CD4-positive, alpha-beta T cell treated with Interleukin-15 for 4 hours (primary cell): ENCODE measurements around the gene BMAL1.

ENCODE experiments used
- DNase-seq: peaks from one replicate; pipeline ENCODE4 v3.0.0-alpha.2; 2020; ENCODE audit warnings: low spot score

BMAL1 gene

DNA sequence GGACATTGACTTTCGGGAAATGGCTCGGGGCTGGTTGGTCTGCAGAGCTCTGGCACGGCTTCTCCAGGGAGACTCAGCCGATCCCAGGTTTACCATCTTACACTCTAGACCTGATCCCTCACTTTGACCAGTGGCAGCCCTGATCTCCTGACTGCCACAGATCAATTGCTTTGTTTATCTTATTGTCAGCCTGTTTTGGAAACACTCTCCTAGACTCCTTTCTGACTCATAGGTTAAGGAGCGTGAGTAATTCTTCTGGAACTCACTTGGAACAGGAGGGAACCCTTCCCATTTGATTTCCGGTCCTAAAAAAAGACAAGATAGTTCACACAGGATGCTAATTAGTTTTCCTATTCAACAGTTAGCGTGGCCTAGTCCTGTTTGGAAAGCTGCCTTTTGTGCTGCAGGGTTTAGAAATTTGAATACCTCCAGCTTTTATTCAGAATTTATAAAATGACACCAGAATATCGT lies 16.0 kb upstream of the BMAL1 start:
- DNase-seq, result no peak

DNA sequence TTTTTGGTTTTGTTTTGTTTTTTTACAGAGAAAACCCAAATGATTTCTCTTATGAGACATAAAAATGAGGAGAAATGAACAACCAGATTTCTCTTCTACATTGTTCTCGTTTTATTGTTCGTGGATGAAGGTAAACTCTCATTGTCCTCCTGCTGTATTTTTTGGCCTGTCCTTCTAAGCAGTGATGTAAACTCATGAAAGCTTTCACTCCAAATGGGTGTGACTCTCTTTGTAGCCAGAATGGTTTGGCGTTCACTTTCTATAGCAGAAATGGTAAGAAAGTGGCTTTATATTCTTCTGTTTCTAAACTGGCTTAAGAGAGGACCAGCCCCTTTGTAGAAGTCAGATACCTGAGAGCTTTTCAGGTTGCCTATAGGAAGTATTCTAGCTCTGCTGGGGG lies 15.5 kb upstream of the BMAL1 start:
- DNase-seq, result no peak

DNA sequence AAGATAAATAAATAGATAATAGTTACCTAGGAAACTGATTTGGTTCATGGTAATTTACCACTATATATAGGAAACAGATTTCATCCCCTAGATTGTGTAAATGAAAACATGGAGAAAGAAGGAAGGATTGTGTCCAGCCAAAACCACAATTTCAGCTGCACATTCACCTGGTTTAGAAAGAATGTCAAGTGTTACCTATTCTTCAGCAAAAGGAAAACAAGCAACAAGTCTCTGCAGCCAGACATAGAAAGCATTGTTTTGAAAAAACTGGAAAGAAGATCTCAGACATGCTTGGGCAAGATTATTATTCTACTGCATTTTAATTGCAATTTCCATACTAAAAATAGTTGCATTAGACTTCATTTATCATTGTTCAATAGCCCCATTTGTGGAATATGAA lies 8.8 kb upstream of the BMAL1 start:
- DNase-seq, result no peak

DNA sequence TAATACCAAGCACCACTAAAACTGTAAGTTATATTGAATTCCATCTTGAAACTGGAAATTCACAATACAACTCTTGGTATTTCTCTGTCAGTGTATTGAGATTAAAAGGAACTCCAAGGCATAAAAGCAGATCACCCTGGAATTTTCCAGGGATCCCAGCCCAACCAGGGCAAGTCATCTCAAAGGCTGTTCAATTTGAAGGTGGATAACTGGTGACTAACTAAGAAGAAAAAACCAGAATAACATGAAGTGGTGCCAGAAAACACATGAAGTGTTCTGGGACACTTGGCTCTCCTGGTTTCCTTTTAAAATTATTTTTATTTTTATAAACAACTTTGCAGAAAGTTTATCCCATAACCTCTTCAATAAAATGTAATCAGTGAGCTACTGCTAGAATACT lies 7.8 kb upstream of the BMAL1 start:
- DNase-seq, result no peak

DNA sequence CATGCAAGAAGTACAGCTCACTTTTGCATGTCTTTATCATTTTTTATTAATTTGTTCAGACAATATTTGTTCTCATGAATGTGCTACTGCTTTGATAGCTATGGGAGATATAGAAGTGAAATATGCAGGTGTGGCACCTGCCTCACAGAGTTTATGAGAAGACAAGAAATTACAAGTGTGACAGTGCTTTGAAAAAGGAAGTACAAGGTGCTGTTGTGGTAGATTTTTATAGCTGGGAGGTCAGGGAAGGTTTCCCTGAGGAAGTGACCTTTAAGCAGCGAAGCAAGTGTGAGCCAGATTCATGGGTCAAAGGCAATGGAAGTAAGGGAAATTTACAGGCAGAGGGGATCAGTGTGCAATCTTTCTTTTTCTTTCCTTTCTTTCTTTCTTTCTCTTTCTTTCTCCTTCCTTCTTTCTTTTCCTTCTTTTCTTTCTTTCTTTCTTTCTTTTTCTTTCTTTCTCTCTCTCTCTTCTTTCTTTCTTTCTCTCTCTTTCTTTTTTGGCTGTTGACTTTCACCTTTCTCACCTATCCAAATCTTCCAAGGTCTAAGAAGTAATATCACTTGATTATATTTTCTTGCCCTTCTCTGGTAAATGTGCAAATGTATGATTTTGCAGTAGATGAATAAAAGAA lies 6.4 kb upstream of the BMAL1 start:
- no peak for DNase-seq

DNA sequence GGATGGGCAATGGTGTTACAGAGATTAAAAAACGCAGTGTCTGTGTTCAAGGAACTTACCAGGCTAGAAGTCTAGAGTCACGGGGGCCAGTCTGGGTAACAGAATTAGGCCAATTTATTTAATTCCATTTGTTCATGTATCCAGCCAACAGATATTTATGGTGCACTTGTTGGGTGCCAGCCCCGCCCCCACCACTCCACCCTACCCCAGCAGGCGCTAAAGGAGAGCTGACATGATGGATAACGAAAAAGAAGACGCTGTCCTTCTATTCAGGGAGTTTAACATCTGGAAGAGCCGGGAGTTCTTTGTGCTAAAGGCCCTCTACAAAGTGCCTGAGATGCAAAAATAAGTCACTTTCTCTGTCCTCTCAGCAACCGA lies 1.1 kb upstream of the BMAL1 start:
- DNase-seq, result no peak

DNA sequence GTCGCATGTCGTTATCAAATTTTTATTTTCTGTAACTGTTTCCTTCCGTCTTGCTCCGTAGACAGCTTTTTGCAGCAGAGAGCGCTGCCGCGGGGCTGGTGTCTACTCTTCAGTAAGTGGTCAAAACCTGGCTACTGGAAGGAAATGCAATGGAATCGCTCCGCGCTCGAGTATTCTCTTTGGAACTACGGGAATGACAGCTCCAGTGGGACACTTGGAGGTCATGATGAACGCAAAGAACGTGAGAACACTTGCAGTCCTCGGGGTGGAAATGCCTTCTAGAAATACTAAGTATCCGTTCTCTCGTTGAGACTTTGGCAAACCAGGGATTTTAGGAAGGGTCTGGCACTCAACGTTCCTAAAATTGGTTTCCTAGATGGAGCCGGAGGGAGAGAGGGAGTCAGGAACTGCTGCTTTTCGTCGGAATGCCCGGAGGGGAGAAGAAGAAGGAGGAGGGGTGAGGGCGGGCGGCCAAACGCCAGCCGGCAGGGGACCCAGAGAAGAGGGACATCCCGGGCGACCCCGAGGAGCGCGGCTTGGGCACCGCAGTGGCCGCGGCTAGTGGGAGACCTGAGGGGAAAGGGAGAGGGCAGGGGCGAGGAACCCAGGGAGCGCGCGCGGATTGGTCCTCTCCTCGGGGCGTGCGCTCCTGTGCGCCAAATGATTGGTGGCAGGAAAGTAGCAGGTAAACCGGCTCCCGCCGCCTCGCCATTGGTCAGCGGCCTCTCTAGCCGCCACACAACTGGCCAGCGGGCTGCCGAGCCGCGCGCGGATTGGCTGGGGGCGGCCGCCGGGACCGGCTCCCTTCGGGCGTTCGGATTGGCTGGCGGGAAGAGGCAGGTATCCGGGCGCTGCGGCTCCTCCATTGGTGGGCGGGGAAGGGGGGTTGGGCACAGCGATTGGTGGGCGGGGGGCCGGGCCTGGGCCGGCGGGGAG lies 490 bp upstream of the BMAL1 start:
- peak; percentile 98 for DNase-seq

DNA sequence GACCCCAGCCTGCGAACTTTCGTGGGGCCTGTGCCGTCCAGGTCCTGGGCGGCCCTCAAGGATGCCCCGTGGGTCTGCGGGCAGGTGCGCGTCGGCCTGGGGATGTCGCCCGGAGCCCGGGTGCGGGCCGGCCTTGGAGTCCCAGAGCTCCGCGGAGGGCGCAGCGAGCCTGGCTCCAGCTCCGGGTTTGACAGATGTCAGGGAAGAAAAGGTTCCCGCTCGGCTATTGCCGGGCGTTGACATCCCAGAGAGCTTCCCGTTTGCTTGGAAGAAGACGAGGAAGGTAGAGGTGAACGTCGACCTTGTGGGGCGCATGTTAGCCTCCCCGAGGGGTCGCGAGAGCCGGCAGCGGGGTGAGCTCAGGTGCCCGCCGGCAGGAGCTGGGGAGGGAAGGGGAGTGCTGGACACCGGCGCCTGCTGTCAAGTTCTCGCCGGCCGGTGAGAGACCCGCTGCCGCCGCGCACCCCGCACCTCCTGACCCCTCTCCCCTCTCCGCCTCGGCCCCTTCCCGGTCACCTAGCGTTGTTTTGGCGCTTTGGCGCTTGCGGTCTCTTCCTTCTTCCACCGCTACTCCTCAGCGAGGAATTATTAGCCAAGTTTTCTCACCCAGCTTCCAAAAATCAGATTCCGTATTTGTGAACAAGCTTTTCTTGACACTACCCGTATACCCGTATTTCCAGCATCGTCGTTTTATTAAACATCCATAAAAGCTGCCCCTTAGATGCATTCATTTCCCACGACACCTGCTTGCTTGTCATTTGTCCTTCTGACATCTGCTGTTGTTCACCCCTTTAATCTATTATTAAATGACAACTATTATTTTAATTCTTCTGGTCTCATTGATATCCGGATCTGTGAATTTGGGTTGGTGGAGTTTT lies 1.3 kb downstream of the BMAL1 start:
- no peak for DNase-seq

DNA sequence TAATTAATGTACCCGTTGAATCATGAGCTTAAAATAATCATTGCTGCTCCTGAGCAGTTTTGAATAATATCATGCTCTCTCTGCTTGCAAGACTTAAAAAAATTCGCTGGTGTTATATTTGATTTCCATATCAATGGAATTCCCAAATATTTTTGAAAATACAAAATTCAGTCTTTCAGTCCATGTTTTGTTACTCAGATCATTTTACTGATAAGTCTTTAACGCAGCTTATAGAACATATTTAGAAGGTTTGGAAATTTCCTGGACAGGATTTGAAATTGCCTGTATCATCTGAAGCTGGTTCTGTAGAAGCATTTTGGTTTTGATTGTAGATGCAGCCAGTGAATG lies 1.9 kb downstream of the BMAL1 start:
- no peak for DNase-seq

DNA sequence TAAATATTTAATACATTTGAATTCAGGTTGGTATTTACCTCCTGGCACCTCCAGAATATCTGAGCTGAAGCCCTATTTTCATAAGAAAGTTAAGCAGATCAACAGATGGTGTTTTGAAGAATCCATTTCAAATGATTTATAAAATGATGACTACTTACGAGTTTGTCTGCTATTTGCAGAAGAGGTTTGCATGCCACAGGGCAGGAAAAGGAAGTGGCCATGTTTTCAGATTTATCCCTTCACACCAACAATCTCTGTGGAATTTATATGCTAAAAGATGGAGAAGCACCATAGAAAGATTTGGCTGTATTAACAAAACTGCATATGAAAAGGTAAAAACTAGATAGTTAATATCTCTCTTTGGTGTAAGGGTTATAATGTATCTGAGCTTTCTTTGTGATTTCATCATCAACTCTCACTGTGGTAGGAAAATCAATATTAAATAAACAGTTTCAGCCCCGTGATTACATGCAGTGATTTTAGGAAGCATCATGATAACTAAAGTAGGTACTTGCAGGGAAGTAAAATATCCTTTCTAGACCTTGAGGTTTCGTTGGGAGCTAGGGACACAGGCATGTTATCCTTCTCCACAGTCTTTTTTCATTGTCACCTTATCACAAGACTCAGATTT lies 2.6 kb downstream of the BMAL1 start:
- peak; percentile 13 for DNase-seq

DNA sequence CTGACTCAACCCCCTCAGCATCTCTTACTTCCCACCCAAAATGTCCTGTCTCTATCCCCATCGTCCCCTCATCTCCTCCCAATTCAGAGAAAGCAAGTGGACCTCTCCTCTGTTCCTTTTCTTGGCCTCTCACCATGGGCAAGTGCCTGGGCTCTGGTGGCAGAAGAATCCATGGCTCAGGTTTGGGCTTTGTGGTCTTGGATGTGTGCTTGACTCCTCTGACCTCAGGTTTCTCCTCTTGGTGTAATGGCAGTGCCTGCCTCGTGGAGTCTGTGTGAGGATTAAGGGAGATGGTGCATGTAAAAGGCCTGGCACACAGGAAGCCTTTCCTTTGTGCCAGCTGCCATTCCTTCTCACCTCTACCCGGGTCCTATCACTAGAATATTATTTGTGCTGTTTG lies 3.2 kb downstream of the BMAL1 start:
- no peak for DNase-seq

DNA sequence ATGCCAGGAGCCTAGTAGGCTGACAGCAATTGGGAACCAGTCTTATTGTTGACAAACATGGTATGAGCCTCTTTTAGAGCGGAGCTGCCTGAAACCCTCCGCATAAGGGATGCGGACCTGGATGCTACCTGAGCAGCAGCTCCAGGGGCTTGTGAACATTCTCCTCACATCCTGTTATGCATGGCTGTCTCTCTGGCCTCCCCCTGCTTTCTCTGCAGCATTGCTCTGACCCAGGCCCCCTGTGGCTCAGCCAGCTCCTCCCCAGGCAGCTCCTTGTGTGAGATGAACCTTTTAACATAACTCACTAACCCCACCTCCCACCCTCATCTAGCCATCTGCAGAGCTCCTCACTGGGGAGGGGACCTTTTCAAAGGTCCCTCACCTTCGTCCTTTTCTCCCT lies 6.0 kb downstream of the BMAL1 start:
- no peak for DNase-seq

DNA sequence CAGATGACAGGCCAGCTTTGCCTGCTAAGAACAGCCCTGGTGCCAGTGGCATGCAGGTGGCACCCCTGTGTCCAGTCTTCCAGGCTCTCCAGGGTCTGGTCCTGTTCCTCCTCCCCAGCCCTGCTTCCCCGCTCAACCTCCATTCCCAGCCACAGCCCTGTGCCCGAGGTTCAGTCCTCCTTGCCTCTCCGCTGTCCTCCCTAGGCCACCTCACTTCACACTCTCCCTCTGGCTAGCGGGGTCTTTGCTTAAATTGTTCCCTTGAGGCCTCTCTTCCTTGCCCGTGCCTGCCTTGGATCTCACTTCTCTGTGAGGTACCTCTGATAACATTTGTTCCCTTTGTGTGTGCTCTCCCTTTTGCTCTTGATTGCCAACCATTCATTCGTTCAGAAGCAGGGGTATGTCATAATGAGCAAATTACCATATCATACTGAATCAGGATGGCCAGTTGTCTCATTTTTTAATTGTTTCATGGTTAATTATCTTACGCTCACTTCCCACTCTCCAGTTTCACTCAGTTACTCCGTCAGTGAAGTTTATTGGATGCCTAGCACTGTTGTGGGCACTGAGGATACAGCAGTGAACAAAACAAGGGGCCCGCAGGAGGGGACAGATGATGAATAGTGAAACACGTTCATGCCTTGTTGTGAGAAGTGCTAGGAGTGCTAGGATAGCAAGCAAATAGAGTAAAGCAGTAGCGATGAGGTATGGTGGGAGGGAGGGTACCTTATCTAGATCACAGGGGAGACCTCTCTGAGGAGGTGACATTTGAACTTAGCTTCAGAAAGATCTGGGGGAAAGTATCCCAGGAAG lies 7.4 kb downstream of the BMAL1 start:
- DNase-seq, result no peak

DNA sequence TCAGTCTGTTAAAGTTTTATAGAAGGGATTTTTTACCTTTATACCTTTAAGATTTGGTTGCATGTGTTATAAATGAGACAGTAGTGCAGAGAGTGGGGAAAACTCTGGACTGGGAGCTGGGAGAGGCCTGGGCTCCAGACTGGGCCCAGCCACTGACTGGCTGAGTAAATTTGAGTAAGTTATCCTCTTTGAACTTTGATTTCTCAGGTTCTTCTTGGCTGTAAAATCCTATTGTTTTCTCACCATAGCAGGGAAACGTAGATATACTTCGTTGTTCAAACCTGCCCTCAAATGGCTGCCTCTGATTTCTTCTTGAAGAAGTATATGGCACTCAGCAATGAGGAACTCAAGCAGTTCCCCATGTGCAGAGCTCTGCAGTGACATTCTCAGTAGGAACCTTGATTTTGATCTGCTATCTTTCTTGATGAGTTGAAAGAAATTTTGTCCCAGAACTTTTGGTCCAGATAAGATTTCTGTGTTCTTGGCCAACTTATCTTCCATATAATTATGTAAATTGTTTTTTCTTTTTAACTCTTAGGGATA lies 8.8 kb downstream of the BMAL1 start:
- DNase-seq, result no peak

DNA sequence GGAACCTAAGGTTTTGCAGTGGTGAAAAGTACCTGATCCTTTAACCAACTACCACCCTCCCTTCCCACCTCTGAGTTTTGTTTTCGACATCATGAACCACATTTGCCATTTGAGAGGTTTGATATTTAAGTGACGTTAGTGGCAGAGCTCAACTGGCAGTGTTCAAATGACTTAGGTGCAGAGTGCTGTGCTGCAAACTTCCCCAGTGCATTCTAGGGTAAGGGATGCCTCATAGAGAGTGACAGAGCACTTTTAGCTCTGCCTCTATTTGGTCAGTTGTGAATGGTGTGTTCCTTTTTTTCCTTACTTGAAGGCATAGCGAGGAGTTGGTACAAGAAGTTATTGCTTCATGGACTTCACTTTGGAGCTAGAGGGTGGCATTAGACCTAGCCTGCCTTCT lies 9.4 kb downstream of the BMAL1 start:
- peak; percentile 24 for DNase-seq

DNA sequence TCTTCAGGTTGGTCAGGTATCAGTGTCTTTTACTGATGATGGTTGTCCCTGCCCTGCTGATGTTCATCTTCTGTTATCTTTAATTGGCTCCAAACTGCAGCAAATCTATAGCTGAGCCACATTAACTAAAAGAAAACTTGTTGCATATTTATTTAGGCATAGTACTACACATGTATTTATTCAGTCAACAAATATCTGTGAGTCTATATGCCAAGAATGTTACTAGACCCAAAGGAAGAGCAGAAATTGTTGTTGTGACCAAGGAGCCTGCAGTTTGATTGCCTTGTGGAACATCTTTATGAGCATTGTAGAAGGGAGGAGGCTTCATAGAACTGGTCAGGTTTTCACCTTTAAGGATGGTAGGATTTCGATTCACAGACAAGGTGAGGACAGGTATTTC lies 10.1 kb downstream of the BMAL1 start:
- no peak for DNase-seq

DNA sequence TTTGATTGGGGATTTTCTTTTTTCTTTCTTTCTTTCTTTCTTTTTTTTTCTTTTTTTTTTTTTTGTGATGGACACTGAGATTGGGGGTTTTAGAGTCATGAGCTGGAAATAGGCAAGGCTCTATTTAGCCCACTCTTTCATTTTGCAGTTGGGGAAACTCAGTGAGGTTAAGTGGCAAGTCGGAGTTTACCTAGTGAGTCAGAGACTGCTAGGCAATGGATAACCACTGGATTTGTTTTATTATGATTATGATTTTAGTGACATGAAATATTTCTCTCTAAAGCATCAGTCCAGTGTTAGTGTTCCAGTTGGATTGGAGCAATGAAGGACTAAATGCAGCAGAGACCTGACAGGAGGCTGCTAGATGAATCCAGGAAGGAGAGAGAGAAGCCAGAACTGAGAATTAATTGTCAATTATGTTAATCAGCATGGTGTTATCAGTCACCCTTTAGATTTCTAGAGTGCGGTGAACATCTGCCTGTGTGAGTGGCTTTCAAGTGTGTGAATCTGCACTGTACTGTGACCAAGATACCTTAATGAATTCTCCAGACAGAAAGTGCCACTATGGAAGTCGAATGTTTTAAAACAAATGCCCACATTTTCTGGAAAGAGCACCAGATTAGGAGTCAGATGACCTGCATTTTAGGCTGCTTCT lies 10.9 kb downstream of the BMAL1 start:
- DNase-seq, result no peak

DNA sequence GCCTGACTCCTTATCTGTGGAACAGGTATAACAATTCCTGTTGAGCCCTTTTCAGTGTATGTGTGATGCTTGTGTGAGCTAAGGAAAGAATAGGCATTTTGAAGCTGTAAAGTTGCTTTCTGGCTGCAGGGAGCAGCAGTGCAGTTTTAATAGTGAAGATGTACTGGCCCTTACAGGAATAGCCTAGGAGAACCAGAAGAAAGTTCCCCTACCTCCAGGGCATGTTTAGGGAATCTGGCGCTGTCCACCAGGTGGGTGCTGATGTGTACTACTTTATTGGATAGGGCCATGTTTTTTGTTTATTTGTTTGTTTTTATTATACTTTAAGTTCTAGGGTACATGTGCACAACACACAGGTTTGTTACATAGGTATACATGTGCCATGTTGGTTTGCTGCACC lies 11.5 kb downstream of the BMAL1 start:
- DNase-seq, result no peak

DNA sequence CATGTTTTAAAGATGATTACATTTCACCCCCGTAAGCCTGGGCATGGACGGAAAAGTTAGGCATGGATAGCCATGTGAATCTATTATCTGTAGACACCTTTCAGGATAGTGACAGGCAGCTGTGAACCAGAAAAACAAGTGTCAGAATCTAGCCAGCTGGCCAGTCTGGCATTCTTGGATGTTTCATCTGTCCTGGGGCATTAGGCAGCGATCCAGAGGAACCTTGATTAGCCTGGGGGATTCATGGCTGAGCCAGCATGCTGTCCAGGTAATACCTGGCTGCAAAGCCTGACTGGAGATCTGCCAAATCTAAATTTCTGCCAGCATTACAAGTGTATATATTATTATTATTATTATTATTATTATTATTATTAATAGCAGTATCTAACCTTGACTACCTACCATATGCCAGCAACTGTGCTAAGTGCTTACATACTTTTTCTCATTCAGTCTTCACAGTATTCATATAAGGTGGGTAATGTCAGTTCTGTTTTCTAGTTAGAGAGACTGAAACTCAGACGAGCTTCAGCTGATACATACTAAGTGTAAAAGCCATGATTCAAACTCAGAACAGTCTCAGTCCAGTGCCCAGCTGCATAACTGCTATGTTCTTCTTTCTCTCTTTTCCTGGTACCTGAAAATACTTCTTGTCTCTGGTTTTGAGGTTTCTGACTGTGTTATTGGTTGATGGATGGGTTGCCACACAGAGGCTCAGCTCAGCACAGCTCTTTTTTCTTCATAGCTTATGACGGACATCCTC lies 12.8 kb downstream of the BMAL1 start:
- no peak for DNase-seq

DNA sequence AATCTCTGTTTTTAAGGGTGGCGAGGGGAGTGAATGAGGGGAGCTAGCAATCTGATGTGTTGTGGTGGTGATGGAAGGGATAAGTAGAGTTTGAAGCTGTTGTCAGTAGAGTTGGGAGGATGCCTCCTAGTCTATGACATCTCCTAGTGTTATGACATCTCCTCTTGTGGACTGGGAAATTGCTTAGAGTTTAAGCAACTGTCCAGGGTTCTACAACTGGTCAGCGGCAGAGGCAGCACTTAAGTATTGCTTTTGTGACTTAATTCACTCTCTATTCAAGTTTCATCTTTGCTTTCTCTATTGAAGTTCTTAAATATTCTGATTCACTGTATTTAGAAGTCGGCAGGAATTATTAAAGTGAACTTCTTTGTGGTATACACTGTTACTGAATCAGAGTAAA lies 13.8 kb downstream of the BMAL1 start:
- no peak for DNase-seq
